SW 1271 (cell line): ENCODE data around the gene OSTN.

Source experiments
- DNase-seq, 2 experiments: peaks; one replicate each; lab custom pipeline; 2025; lab: John Stamatoyannopoulos, UW

The OSTN gene

DNA sequence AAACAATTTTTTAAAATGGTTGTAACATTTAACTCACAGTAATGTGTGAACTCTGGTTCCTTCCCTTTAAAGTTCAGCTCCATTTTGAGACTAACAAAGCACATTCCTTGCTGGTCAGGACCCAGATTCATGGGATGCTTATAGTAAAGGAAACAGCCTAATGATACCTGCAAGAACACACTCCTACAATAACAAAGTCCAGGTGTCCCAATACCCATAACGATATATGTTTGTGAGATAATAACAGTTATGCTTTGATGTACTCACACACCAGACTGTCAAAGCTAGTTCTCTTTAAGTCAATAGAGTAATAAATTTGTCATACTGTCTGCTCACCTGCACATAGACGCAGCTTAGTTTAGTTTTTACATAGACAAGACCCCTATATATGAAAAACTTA, 114.3 kb downstream of the OSTN start:
- no peak for DNase-seq

- no peak for DNase-seq
Observed at GRCh38 chr3:191314109-191314728, 115.2 kb downstream of the OSTN start.
